HUES48 (cell line): ENCODE data around the gene LSM7.
A peak's percentile ranks its signal among the peaks of the same experiment; 100 is the strongest.

Experiments used
- H3K27ac ChIP-seq: one replicate; pipeline ENCODE4 v1.7.0; 2013; ENCODE audit warnings: low read depth, low read length, inconsistent platforms
- H3K27me3 ChIP-seq: 2 replicates; pipeline ENCODE4 v1.6.1; 2013; ENCODE audit warnings: mild to moderate bottlenecking, low read length; ENCODE audit not compliant: control insufficient read depth, insufficient read depth
- H3K36me3 ChIP-seq: 2 replicates; pipeline ENCODE4 v1.6.1; 2013; ENCODE audit warnings: low read length; ENCODE audit not compliant: control insufficient read depth, insufficient read depth
- H3K4me1 ChIP-seq: 2 replicates; pipeline ENCODE4 v1.6.1; 2013; ENCODE audit warnings: mild to moderate bottlenecking, low read length; ENCODE audit not compliant: control insufficient read depth, insufficient read depth
- H3K4me3 ChIP-seq: 2 replicates; pipeline ENCODE4 v1.5.1; 2013; ENCODE audit warnings: mild to moderate bottlenecking, low read depth, low read length
- H3K9ac ChIP-seq: 2 replicates; pipeline ENCODE4 v1.6.1; 2013; ENCODE audit warnings: mild to moderate bottlenecking, low read depth, low read length, moderate library complexity
- H3K9me3 ChIP-seq: 2 replicates; pipeline ENCODE4 v1.6.1; 2013; ENCODE audit warnings: low read length; ENCODE audit not compliant: control insufficient read depth, insufficient read depth

The LSM7 gene

GRCh38 chr19:2362046-2362969, 33.9 kb upstream of the LSM7 start:
- H3K36me3 ChIP-seq = no peaks in the 10 kb centered on the region
- no peak overlapping the region for H3K4me3 ChIP-seq
- no peak overlapping the region for H3K9ac ChIP-seq
- no peaks in the 10 kb centered on the region for H3K9me3 ChIP-seq
- H3K27ac ChIP-seq = no peak overlapping the region
- peaks cover 6% of the 10 kb centered on the region for H3K27me3 ChIP-seq
- no peaks in the 10 kb centered on the region for H3K4me1 ChIP-seq

- no peaks in the 10 kb centered on the region for H3K36me3 ChIP-seq
These were observed 33.1 kb upstream of the LSM7 start for GRCh38 chr19:2361246-2362045.

GRCh38 chr19:2360833-2361232, 32.4 kb upstream of the LSM7 start:
- peaks cover 6% of the 10 kb centered on the region for H3K27me3 ChIP-seq
- no peak overlapping the region for H3K4me3 ChIP-seq
- no peaks in the 10 kb centered on the region for H3K36me3 ChIP-seq
- no peak overlapping the region for H3K27ac ChIP-seq
- H3K9ac ChIP-seq = no peak overlapping the region
- no peaks in the 10 kb centered on the region for H3K4me1 ChIP-seq
- no peaks in the 10 kb centered on the region for H3K9me3 ChIP-seq

More at GRCh38 chr19:2361246-2362045, 33.1 kb upstream of the LSM7 start:
- no peak overlapping the region for H3K4me3 ChIP-seq
- no peak overlapping the region for H3K9ac ChIP-seq
- H3K27me3 ChIP-seq = peaks cover 6% of the 10 kb centered on the region
- no peaks in the 10 kb centered on the region for H3K4me1 ChIP-seq
- H3K27ac ChIP-seq = no peak overlapping the region
- no peaks in the 10 kb centered on the region for H3K9me3 ChIP-seq

- Histone ChIP-seq H3K9ac (no peak within 1 kb of the TSS), H3K27me3 (peaks cover 6% of the 10 kb centered on the region), H3K36me3 (no peaks in the 10 kb centered on the region), H3K9me3 (no peaks in the 10 kb centered on the region), H3K4me1 (no peaks in the 10 kb centered on the region), H3K4me3 (peak within 1 kb of the TSS; percentile 37; the same call in 1 of the 2 replicates), H3K27ac (no peak within 1 kb of the TSS)
These were observed 31.8 kb upstream of the LSM7 start, which contains the start of gene TMPRSS9 for GRCh38 chr19:2359992-2360685. TSS of gene TMPRSS9 (plus strand) at chr19:2360265. CDS start at chr19:2389786, 29,521 bp downstream.

GRCh38 chr19:2358548-2359173, 30.3 kb upstream of the LSM7 start:
- Histone ChIP-seq H3K36me3 (0 out of 2 replicates have a peak, but pooled peaks cover under 1% of the 10 kb centered on the region), H3K9me3 (no peaks in the 10 kb centered on the region), H3K27me3 (peaks cover 6% of the 10 kb centered on the region), H3K4me1 (no peaks in the 10 kb centered on the region), H3K9ac (no peak overlapping the region), H3K4me3 (no peak overlapping the region), H3K27ac (no peak overlapping the region)

GRCh38 chr19:2357279-2358206, 29.2 kb upstream of the LSM7 start:
- no peak overlapping the region for H3K9ac ChIP-seq
- H3K9me3 ChIP-seq = no peaks in the 10 kb centered on the region
- no peak overlapping the region for H3K27ac ChIP-seq
- peaks cover 6% of the 10 kb centered on the region for H3K27me3 ChIP-seq
- no peaks in the 10 kb centered on the region for H3K4me1 ChIP-seq
- peaks cover 5% of the 10 kb centered on the region; the same call in 1 of the 2 replicates for H3K36me3 ChIP-seq
- no peak overlapping the region for H3K4me3 ChIP-seq

- H3K27ac ChIP-seq = no peak overlapping the region
- no peaks in the 10 kb centered on the region for H3K4me1 ChIP-seq
- H3K27me3 ChIP-seq = peaks cover 6% of the 10 kb centered on the region
- H3K9ac ChIP-seq = no peak overlapping the region
- no peaks in the 10 kb centered on the region for H3K9me3 ChIP-seq
- H3K4me3 ChIP-seq = no peak overlapping the region
- peaks cover 5% of the 10 kb centered on the region; the same call in 1 of the 2 replicates for H3K36me3 ChIP-seq
These were observed 27.8 kb upstream of the LSM7 start for GRCh38 chr19:2356036-2356646.

- Histone ChIP-seq H3K4me3 (no peak overlapping the region), H3K9me3 (no peaks in the 10 kb centered on the region), H3K36me3 (peaks cover 5% of the 10 kb centered on the region; the same call in 1 of the 2 replicates), H3K27me3 (peaks cover 2% of the 10 kb centered on the region), H3K27ac (no peak overlapping the region), H3K4me1 (no peaks in the 10 kb centered on the region), H3K9ac (no peak overlapping the region)
These were observed 27.0 kb upstream of the LSM7 start for GRCh38 chr19:2355168-2356035.

- Histone ChIP-seq H3K27ac (no peak overlapping the region), H3K36me3 (peaks cover 5% of the 10 kb centered on the region; the same call in 1 of the 2 replicates), H3K9me3 (no peaks in the 10 kb centered on the region), H3K4me3 (no peak overlapping the region), H3K4me1 (no peaks in the 10 kb centered on the region), H3K9ac (no peak overlapping the region), H3K27me3 (no peaks in the 10 kb centered on the region)
These were observed 26.3 kb upstream of the LSM7 start for GRCh38 chr19:2354670-2355069.
